DOHH2 (cell line): ENCODE results near the gene GALNT2.

Experiments used
- H3F3A ChIP-seq: fragments of 200-600 bp; sonication (generic), shearing (Covaris generic); 2 replicates; pipeline ENCODE4 v1.6.0; 2016; ENCODE audit warnings: antibody characterized with exemption, mild to moderate bottlenecking; ENCODE audit not compliant: control insufficient read depth, insufficient read depth
- H3K27ac ChIP-seq: fragments of 200-600 bp; sonication (generic); 2 replicates; pipeline ENCODE4 v1.5.1; 2014; ENCODE audit warnings: low read depth, mild to moderate bottlenecking, low read length, moderate library complexity
- H3K27me3 ChIP-seq: fragments of 200-600 bp; sonication (generic); 2 replicates; pipeline ENCODE4 v1.6.1; 2014; ENCODE audit warnings: mild to moderate bottlenecking, low read length, mixed read lengths; ENCODE audit not compliant: control insufficient read depth
- H3K36me3 ChIP-seq: fragments of 200-600 bp; sonication (generic); 2 replicates; pipeline ENCODE4 v1.6.1; 2014; ENCODE audit warnings: mild to moderate bottlenecking, low read length, moderate library complexity, mixed read lengths; ENCODE audit not compliant: control insufficient read depth
- H3K4me1 ChIP-seq: fragments of 200-600 bp; sonication (generic); 2 replicates; pipeline ENCODE4 v1.6.1; 2014; ENCODE audit warnings: mild to moderate bottlenecking, low read length, mixed read lengths; ENCODE audit not compliant: control insufficient read depth
- H3K4me2 ChIP-seq: fragments of 200-600 bp; sonication (generic); 2 replicates; pipeline ENCODE4 v1.6.0; 2014; ENCODE audit warnings: mild to moderate bottlenecking, low read length, moderate library complexity
- H3K4me3 ChIP-seq: fragments of 200-600 bp; sonication (generic); 2 replicates; pipeline ENCODE4 v1.5.1; 2014; ENCODE audit warnings: mild to moderate bottlenecking, low read length, mixed read lengths
- H3K79me2 ChIP-seq: fragments of 200-600 bp; sonication (generic); 2 replicates; pipeline ENCODE4 v1.6.1; 2014; ENCODE audit warnings: mild to moderate bottlenecking, low read length, mixed read lengths; ENCODE audit not compliant: control insufficient read depth
- H3K9me2 ChIP-seq: fragments of 200-600 bp; sonication (generic); replicated peaks from 2 replicates; pipeline ENCODE4 v1.6.1; 2014; ENCODE audit warnings: mild to moderate bottlenecking, low read length, mixed read lengths; ENCODE audit not compliant: control insufficient read depth
- H3K9me3 ChIP-seq: fragments of 200-600 bp; sonication (generic); 2 replicates; pipeline ENCODE4 v1.6.1; 2014; ENCODE audit warnings: antibody characterized with exemption, low read length, mixed read lengths; ENCODE audit not compliant: control insufficient read depth, insufficient read depth
- H4K20me1 ChIP-seq: fragments of 200-600 bp; sonication (generic); 2 replicates; pipeline ENCODE4 v1.6.0; 2014; ENCODE audit warnings: low read depth, mild to moderate bottlenecking, antibody characterized with exemption, low read length, moderate library complexity; ENCODE audit not compliant: control insufficient read depth, insufficient read depth
- EZH2phosphoT487 ChIP-seq: fragments of 200-600 bp; sonication (generic); IDR thresholded peaks from 2 replicates; pipeline ENCODE4 v1.6.1; 2017; ENCODE audit warnings: borderline replicate concordance, mild to moderate bottlenecking, antibody characterized with exemption, low read length, moderate library complexity, mixed read lengths
- TF ChIP-seq, protein P1 (sequence below): fragments of 200-600 bp; sonication (generic); IDR thresholded peaks from one replicate; pipeline ENCODE4 v1.5.1; 2014; ENCODE audit warnings: antibody characterized with exemption, mild to moderate bottlenecking, low read depth, low read length; ENCODE audit not compliant: poor library complexity, severe bottlenecking

GALNT2 gene

DNA sequence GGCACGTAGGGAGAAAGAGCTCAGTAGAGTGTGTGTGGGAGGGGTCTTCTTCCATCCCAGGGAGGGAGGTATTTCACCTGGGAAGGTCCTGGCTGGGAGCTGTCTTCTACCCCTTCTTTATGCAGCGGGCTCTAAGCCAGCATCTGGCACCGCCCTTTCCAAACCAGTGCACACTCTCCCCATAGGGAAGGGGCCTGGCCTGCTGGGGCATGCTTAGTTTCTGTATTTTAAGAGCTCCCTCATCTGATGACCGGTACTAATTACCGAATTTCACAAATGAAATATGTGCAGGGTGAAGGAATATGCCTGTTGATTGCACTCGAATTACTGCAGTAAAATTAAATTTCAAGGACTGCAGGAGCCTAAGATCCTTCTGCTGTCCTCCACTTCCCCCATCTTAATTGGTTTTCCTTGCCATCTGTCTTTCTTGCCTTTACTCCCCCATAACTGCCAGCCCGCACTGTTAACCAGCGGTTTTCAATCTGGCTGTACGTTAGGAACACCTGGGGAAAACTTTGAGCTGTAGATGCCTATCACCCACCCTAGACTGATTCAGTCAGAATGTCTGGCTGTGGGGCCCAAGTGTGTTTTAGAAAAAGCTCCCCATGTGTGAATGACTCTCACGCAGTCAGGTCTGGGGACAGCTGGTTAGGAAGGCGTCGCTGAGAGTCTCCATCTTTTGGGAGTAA, 20.1 kb downstream of the GALNT2 start:
- no peak overlapping the region for H3K27ac ChIP-seq
- peaks cover 8% of the 10 kb centered on the region; the same call in 1 of the 2 replicates for H3K9me3 ChIP-seq
- peaks cover 5% of the 10 kb centered on the region; the same call in 1 of the 2 replicates for H4K20me1 ChIP-seq
- no peaks in the 10 kb centered on the region for H3K27me3 ChIP-seq
- H3K4me1 ChIP-seq = no peaks in the 10 kb centered on the region
- TF ChIP-seq EZH2phosphoT487 = no peak
- TF ChIP-seq, protein P1, sequence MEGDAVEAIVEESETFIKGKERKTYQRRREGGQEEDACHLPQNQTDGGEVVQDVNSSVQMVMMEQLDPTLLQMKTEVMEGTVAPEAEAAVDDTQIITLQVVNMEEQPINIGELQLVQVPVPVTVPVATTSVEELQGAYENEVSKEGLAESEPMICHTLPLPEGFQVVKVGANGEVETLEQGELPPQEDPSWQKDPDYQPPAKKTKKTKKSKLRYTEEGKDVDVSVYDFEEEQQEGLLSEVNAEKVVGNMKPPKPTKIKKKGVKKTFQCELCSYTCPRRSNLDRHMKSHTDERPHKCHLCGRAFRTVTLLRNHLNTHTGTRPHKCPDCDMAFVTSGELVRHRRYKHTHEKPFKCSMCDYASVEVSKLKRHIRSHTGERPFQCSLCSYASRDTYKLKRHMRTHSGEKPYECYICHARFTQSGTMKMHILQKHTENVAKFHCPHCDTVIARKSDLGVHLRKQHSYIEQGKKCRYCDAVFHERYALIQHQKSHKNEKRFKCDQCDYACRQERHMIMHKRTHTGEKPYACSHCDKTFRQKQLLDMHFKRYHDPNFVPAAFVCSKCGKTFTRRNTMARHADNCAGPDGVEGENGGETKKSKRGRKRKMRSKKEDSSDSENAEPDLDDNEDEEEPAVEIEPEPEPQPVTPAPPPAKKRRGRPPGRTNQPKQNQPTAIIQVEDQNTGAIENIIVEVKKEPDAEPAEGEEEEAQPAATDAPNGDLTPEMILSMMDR = no peak
- peaks cover 10% of the 10 kb centered on the region; the same call in 1 of the 2 replicates for H3F3A ChIP-seq
- H3K79me2 ChIP-seq = peaks cover 96% of the 10 kb centered on the region
- no peaks in the 10 kb centered on the region for H3K9me2 ChIP-seq
- H3K4me2 ChIP-seq = no peak overlapping the region
- H3K4me3 ChIP-seq = no peak overlapping the region
- peaks cover 3% of the 10 kb centered on the region; the same call in 1 of the 2 replicates for H3K36me3 ChIP-seq

DNA sequence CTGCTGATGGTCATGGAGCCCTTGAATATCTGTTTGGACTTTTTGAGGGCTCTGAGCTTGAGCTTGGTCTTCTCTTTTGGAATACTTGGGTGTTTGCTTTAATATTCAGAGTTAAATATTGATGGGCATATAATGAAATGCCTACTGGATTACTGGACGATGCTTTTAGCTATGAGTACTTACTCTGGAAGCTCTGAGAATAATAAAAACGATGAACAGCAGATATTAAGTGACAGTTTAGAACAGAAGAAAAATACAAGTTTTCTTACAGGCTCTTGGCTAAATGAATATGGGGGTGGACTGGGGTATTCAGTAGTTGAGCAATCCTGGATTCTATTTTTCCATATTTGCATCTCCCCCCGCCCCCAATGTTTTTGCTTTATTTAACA, 20.7 kb downstream of the GALNT2 start:
- H3K9me2 ChIP-seq = no peaks in the 10 kb centered on the region
- no peak for TF ChIP-seq EZH2phosphoT487
- TF ChIP-seq, protein P1 = no peak
- H3K9me3 ChIP-seq = peaks cover 6% of the 10 kb centered on the region; the same call in 1 of the 2 replicates
- no peaks in the 10 kb centered on the region for H3K4me1 ChIP-seq
- peaks cover 94% of the 10 kb centered on the region for H3K79me2 ChIP-seq
- no peak overlapping the region for H3K4me2 ChIP-seq
- peaks cover 5% of the 10 kb centered on the region; the same call in 1 of the 2 replicates for H4K20me1 ChIP-seq
- H3K27ac ChIP-seq = no peak overlapping the region
- no peak overlapping the region for H3K4me3 ChIP-seq
- no peaks in the 10 kb centered on the region for H3K27me3 ChIP-seq
- peaks cover 3% of the 10 kb centered on the region; the same call in 1 of the 2 replicates for H3K36me3 ChIP-seq
- peaks cover 4% of the 10 kb centered on the region; the same call in 1 of the 2 replicates for H3F3A ChIP-seq

DNA sequence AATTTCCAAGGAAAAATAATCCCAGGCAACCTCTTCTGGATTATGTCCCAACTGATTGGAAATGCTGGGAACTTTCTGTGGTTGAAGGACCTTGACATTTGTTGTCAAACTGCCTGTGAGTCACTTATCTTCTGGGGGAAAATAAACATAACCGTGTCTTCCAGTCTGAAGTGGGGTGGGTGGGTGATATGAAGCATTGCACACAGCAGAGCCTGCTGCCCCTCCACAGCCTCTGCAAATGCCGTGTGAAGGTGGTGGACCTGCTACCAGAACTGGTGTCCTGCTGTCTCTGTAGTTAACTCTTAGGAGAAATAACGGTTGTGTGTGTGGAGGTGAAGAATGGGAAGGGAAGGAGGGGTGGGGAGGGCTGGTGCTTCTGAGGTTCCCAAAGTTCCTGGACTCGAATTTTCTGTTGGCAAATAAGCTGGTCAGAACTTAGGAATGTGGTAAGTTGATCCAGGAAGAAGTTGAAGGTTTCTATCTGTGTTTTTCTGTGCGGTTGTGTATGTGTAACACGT, 23.2 kb downstream of the GALNT2 start:
- Histone ChIP-seq H3K4me2 (no peak overlapping the region), H3K36me3 (peaks cover 3% of the 10 kb centered on the region; the same call in 1 of the 2 replicates), H4K20me1 (peaks cover 5% of the 10 kb centered on the region; the same call in 1 of the 2 replicates), H3K4me3 (no peak overlapping the region), H3K9me2 (no peaks in the 10 kb centered on the region), H3K4me1 (no peaks in the 10 kb centered on the region), H3K79me2 (peaks cover 88% of the 10 kb centered on the region), H3K27me3 (no peaks in the 10 kb centered on the region), H3F3A (no peaks in the 10 kb centered on the region), H3K9me3 (no peaks in the 10 kb centered on the region), H3K27ac (no peak overlapping the region)
- TF ChIP-seq, protein P1 = no peak
- no peak for TF ChIP-seq EZH2phosphoT487
